ENCODE results near the gene PPA2.
"Not testable (repeated sequence)": the region's sequence is repeated elsewhere in the genome, so short reads cannot be mapped to it uniquely, and the experiment has no call there.

PPA2 gene

DNA sequence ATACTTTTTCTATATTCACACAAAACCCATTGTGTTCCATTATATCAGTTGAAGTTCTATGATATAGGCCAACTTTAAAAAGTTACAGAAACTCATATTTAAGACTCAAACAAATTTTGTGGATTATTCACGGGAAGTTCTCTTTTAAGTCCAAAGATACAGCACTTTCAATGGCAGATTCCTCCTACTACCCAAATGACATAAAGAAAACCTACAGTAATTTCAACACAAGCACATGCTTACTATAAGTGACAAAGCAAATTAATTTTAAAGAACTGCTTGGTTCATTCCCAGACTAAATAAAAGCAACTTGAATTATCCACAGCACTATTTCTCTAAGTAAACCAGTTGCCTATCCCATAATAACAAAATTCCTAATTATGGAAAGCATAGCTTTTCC is 4.1 kb downstream of the PPA2 start:
- Mint-ChIP-seq H3K4me3 (peak overlapping the region; percentile 45), H3K4me1 (ENCODE audit: low read depth) (peaks cover 67% of the 10 kb centered on the region), H3K27me3 (no peaks in the 10 kb centered on the region), H3K36me3 (peaks cover 22% of the 10 kb centered on the region), H3K9me3 (ENCODE audit: low read depth) (no peaks in the 10 kb centered on the region), H3K27ac (no peak overlapping the region)

DNA sequence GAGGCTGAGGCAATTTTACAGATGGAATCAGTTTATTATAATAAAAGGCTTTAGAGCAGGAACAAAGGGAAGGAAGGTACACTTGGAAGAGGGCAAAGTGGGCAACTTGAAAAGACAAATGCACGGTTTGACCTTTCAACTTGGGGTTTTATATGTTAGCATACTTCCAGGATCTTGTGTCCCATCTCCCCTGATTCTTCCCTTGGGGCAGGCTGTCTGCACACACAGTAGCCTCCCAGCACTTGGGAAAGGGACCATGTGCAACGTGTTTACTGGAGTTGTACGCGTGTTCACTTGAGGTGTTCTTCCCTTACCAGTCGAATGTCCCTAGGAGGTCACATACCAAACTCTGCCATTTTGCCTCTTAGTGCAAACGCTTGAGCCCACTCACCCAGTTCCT is 7.3 kb downstream of the PPA2 start:
- Mint-ChIP-seq H3K4me1 (ENCODE audit: low read depth) (peaks cover 65% of the 10 kb centered on the region), H3K27ac (no peak overlapping the region), H3K36me3 (peaks cover 37% of the 10 kb centered on the region)

DNA sequence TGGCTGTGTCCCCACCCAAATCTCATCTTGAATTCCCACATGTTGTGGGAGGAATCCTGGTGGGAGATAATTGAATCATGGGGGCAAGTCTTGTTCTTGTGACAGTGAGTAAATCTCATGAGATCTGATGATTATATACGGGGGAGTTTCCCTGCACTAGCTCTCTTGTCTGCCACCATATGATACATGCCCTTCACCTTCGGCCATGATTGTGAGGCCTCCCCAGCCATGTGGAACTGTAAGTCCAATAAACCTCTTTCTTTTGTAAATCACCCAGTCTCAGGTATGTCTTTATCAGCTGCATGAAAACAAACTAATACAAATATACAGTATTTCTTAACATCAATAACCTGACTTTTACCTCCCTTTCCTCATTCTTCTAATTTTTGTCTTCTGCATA is 9.3 kb downstream of the PPA2 start:
- H3K27ac Mint-ChIP-seq; H3K4me3 Mint-ChIP-seq; H3K27me3 Mint-ChIP-seq; H3K9me3 Mint-ChIP-seq (ENCODE audit: low read depth): not testable (repeated sequence)
- Mint-ChIP-seq H3K4me1 (ENCODE audit: low read depth) (peaks cover 56% of the 10 kb centered on the region), H3K36me3 (peaks cover 34% of the 10 kb centered on the region)

More for the DNA sequence above, 7.3 kb downstream of the PPA2 start:
- Mint-ChIP-seq H3K9me3 (ENCODE audit: low read depth) (no peaks in the 10 kb centered on the region), H3K27me3 (no peaks in the 10 kb centered on the region), H3K4me3 (no peak overlapping the region)

DNA sequence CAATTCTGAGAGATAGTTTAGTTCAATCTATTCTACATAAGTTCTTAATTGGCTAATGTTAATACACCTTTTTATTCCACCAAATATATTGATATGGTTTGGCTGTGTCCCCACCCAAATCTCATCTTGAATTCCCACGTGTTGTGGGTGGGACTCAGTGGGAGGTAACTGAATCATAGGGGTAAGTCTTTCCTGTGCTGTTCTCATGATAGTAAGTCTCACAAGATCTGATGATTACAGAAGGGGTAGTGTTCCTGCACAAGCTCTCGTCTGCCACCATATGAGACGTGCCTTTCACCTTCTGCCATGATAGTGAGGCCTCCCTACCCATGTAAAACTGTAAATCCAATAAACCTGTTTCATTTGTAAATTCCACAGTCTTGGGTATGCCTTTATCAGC is 11.3 kb downstream of the PPA2 start:
- H3K27me3 Mint-ChIP-seq, result no peaks in the 10 kb centered on the region
- no peak overlapping the region for H3K4me3 Mint-ChIP-seq
- H3K4me1 Mint-ChIP-seq (ENCODE audit: low read depth), result peaks cover 44% of the 10 kb centered on the region
- H3K36me3 Mint-ChIP-seq, result peaks cover 38% of the 10 kb centered on the region
- no peaks in the 10 kb centered on the region for H3K9me3 Mint-ChIP-seq (ENCODE audit: low read depth)
- no peak overlapping the region for H3K27ac Mint-ChIP-seq

GRCh38 chr4:105461621-105462382 is 12.1 kb downstream of the PPA2 start:
- Mint-ChIP-seq H3K27ac (no peak overlapping the region), H3K4me1 (ENCODE audit: low read depth) (peaks cover 37% of the 10 kb centered on the region), H3K4me3 (no peak overlapping the region), H3K9me3 (ENCODE audit: low read depth) (no peaks in the 10 kb centered on the region), H3K36me3 (peaks cover 33% of the 10 kb centered on the region), H3K27me3 (no peaks in the 10 kb centered on the region)

GRCh38 chr4:105461221-105461620 is 12.6 kb downstream of the PPA2 start:
- Mint-ChIP-seq H3K27ac (no peak overlapping the region), H3K4me3 (no peak overlapping the region), H3K36me3 (peaks cover 34% of the 10 kb centered on the region), H3K9me3 (ENCODE audit: low read depth) (no peaks in the 10 kb centered on the region), H3K4me1 (ENCODE audit: low read depth) (peaks cover 35% of the 10 kb centered on the region), H3K27me3 (no peaks in the 10 kb centered on the region)

GRCh38 chr4:105460306-105460705 is 13.6 kb downstream of the PPA2 start:
- H3K9me3 Mint-ChIP-seq (ENCODE audit: low read depth), result no peaks in the 10 kb centered on the region
- peaks cover 30% of the 10 kb centered on the region for H3K4me1 Mint-ChIP-seq (ENCODE audit: low read depth)
- peaks cover 28% of the 10 kb centered on the region for H3K36me3 Mint-ChIP-seq
- no peaks in the 10 kb centered on the region for H3K27me3 Mint-ChIP-seq
- H3K27ac Mint-ChIP-seq, result no peak overlapping the region
- no peak overlapping the region for H3K4me3 Mint-ChIP-seq

- H3K4me3 Mint-ChIP-seq; H3K27ac Mint-ChIP-seq; H3K9me3 Mint-ChIP-seq (ENCODE audit: low read depth); H3K27me3 Mint-ChIP-seq: not testable (repeated sequence)
- Mint-ChIP-seq H3K4me1 (ENCODE audit: low read depth) (peaks cover 40% of the 10 kb centered on the region), H3K36me3 (peaks cover 34% of the 10 kb centered on the region)
These were observed 15.3 kb downstream of the PPA2 start for GRCh38 chr4:105458541-105458940.

DNA sequence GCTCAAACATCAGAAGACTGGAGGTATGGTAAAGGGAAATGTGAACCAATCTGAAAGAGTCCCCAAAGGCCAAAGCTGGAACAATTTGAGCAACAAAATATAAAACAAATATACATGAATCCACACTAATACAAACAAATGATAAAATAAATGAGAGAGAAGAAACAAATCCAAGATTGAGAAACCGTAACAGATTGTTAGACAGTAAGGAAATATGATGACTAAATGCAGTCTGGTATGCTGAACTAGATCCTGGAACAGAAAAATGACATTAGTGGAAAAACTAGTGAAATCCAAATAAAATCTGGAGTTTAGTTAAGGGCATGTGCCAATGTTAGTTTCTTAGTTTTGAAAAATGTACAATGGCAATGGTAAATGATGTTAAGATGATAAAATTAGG is 15.9 kb downstream of the PPA2 start:
- Mint-ChIP-seq H3K36me3 (peaks cover 32% of the 10 kb centered on the region), H3K4me3 (no peak overlapping the region), H3K9me3 (ENCODE audit: low read depth) (no peaks in the 10 kb centered on the region), H3K27ac (no peak overlapping the region), H3K27me3 (no peaks in the 10 kb centered on the region), H3K4me1 (ENCODE audit: low read depth) (peaks cover 40% of the 10 kb centered on the region)

DNA sequence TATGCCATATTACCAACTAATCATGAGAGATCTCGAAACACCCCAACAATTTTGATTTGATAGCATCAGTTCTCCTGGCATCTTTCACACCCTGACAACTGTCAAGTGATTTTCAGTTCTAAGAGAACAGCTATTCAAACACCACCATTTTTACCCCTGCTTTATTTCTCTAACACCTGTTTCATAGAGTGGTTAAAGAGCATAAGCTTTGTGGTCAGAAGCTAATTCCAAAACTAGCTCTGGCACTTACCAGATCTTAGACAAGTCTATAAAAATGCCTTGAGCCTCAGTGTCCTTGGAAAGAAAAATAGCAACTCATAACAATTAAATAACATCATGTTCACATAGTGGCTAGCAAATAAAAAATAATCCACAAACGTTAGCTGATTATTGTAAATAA is 17.9 kb downstream of the PPA2 start:
- Mint-ChIP-seq H3K36me3 (peaks cover 30% of the 10 kb centered on the region), H3K4me1 (ENCODE audit: low read depth) (peaks cover 27% of the 10 kb centered on the region), H3K9me3 (ENCODE audit: low read depth) (no peaks in the 10 kb centered on the region), H3K27me3 (no peaks in the 10 kb centered on the region), H3K27ac (no peak overlapping the region), H3K4me3 (no peak overlapping the region)

- peaks cover 30% of the 10 kb centered on the region for H3K36me3 Mint-ChIP-seq
These were observed 18.7 kb downstream of the PPA2 start for GRCh38 chr4:105455182-105455581.

GRCh38 chr4:105453550-105454205 is 20.2 kb downstream of the PPA2 start:
- Mint-ChIP-seq H3K4me3 (no peak overlapping the region), H3K27me3 (no peaks in the 10 kb centered on the region), H3K4me1 (ENCODE audit: low read depth) (peaks cover 17% of the 10 kb centered on the region), H3K36me3 (peaks cover 34% of the 10 kb centered on the region), H3K27ac (peak overlapping the region; percentile 1), H3K9me3 (ENCODE audit: low read depth) (no peaks in the 10 kb centered on the region)

More at GRCh38 chr4:105455182-105455581, 18.7 kb downstream of the PPA2 start:
- H3K27me3 Mint-ChIP-seq, result no peaks in the 10 kb centered on the region
- H3K4me3 Mint-ChIP-seq, result no peak overlapping the region
- H3K4me1 Mint-ChIP-seq (ENCODE audit: low read depth), result peaks cover 24% of the 10 kb centered on the region
- H3K9me3 Mint-ChIP-seq (ENCODE audit: low read depth), result no peaks in the 10 kb centered on the region
- H3K27ac Mint-ChIP-seq, result peak overlapping the region; percentile 16

GRCh38 chr4:105451346-105451745 is 22.5 kb downstream of the PPA2 start:
- Mint-ChIP-seq H3K36me3 (peaks cover 34% of the 10 kb centered on the region), H3K27me3 (no peaks in the 10 kb centered on the region), H3K4me3 (no peak overlapping the region), H3K9me3 (ENCODE audit: low read depth) (no peaks in the 10 kb centered on the region), H3K27ac (no peak overlapping the region), H3K4me1 (ENCODE audit: low read depth) (peaks cover 16% of the 10 kb centered on the region)

GRCh38 chr4:105440890-105441289 is 33.0 kb downstream of the PPA2 start:
- Mint-ChIP-seq H3K27ac (no peak overlapping the region), H3K36me3 (peaks cover 35% of the 10 kb centered on the region), H3K9me3 (ENCODE audit: low read depth) (peaks cover 16% of the 10 kb centered on the region), H3K27me3 (no peaks in the 10 kb centered on the region), H3K4me3 (no peak overlapping the region), H3K4me1 (ENCODE audit: low read depth) (no peaks in the 10 kb centered on the region)

- no peak overlapping the region for H3K27ac Mint-ChIP-seq
- no peak overlapping the region for H3K4me3 Mint-ChIP-seq
These were observed 36.2 kb downstream of the PPA2 start for GRCh38 chr4:105437637-105438036.

DNA sequence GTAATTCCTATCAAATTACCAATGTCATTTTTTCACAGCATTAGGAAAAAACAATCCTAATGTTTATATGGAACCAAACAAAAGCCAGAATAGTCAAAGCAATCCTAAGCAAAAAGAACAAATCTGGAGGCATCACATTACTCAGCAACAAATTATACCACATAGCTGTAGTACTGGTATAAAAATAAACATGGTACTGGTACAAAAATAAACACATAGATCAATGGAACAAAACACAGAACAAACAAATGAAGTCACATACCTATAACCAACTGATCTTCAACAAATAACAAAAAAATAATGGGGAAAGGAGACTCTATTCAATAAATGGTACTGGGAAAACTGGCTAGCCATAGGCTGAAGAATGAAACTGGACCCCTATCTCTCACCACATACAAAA is 37.4 kb downstream of the PPA2 start:
- Mint-ChIP-seq H3K4me3 (no peak overlapping the region), H3K27me3 (no peaks in the 10 kb centered on the region), H3K36me3 (peaks cover 58% of the 10 kb centered on the region), H3K27ac (no peak overlapping the region), H3K9me3 (ENCODE audit: low read depth) (peaks cover 23% of the 10 kb centered on the region), H3K4me1 (ENCODE audit: low read depth) (no peaks in the 10 kb centered on the region)

More at GRCh38 chr4:105437637-105438036, 36.2 kb downstream of the PPA2 start:
- peaks cover 51% of the 10 kb centered on the region for H3K36me3 Mint-ChIP-seq
- no peaks in the 10 kb centered on the region for H3K27me3 Mint-ChIP-seq
- no peaks in the 10 kb centered on the region for H3K4me1 Mint-ChIP-seq (ENCODE audit: low read depth)
- peaks cover 23% of the 10 kb centered on the region for H3K9me3 Mint-ChIP-seq (ENCODE audit: low read depth)
